ENCODE results near the gene KDM5D. TPM values are rescaled to one million over a fixed set of nuclear protein-coding genes. Genes with fewer than 3 reads are reported as not detected.

The KDM5D gene
- total and polyA plus RNA-seq, 9 donors: 0.33 TPM; not detected in 8

GRCh38 chrY:19734425-19734824 lies 10.1 kb downstream of the KDM5D start:
- H3K36me3 ChIP-seq: no peaks in the 10 kb centered on the region
- no peak for DNase-seq
- TF ChIP-seq, protein P1, sequence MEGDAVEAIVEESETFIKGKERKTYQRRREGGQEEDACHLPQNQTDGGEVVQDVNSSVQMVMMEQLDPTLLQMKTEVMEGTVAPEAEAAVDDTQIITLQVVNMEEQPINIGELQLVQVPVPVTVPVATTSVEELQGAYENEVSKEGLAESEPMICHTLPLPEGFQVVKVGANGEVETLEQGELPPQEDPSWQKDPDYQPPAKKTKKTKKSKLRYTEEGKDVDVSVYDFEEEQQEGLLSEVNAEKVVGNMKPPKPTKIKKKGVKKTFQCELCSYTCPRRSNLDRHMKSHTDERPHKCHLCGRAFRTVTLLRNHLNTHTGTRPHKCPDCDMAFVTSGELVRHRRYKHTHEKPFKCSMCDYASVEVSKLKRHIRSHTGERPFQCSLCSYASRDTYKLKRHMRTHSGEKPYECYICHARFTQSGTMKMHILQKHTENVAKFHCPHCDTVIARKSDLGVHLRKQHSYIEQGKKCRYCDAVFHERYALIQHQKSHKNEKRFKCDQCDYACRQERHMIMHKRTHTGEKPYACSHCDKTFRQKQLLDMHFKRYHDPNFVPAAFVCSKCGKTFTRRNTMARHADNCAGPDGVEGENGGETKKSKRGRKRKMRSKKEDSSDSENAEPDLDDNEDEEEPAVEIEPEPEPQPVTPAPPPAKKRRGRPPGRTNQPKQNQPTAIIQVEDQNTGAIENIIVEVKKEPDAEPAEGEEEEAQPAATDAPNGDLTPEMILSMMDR (IDR thresholded peaks at IDR 0.05): no peak
- TF ChIP-seq EP300 (IDR thresholded peaks at IDR 0.05) (no peak), POLR2A (IDR thresholded peaks at IDR 0.05) (no peak)
- no peaks in the 10 kb centered on the region for H3K4me1 ChIP-seq (ENCODE audit: insufficient read depth)
- no peak overlapping the region for H3K27ac ChIP-seq
- WGBS, 3 donors: no CpG with 5 or more reads among the region's 1 CpG
- no peaks in the 10 kb centered on the region for H3K27me3 ChIP-seq
- H3K9me3 ChIP-seq: no peaks in the 10 kb centered on the region
- intact Hi-C loops (cut with DNase I): no loop called here
- H3K4me3 ChIP-seq: no peak overlapping the region

- Histone ChIP-seq H3K4me3 (no peak overlapping the region), H3K9me3 (no peaks in the 10 kb centered on the region), H3K36me3 (no peaks in the 10 kb centered on the region), H3K27ac (no peak overlapping the region), H3K4me1 (ENCODE audit: insufficient read depth) (no peaks in the 10 kb centered on the region), H3K27me3 (no peaks in the 10 kb centered on the region)
- DNase-seq: no peak
- intact Hi-C loops (cut with DNase I): no loop called here
- no peak for TF ChIP-seq POLR2A (IDR thresholded peaks at IDR 0.05)
- no peak for TF ChIP-seq EP300 (IDR thresholded peaks at IDR 0.05)
These were observed 26.6 kb downstream of the KDM5D start for GRCh38 chrY:19717950-19718349.

DNA sequence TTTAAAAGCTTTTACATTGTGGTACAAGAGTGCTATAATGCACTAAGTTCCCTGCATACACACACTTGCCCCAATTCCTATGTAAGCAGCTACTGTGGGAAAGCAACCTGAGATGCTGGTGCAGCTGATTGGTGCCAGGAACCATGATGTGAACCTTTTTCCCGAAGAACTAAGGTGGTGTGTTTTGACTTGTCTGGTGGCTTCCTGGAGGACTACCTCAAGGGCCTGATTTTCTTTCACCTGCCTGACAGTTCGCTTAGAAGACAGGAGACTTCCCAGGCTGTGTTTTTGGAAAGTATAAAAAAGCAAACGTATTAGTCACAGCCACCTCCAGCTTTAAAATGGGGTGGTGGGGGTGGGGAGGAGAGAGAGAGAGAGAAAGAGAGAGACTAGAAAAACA lies 27.4 kb downstream of the KDM5D start:
- intact Hi-C loops (cut with DNase I): no loop called here
- no peaks in the 10 kb centered on the region for H3K36me3 ChIP-seq
- H3K9me3 ChIP-seq: no peaks in the 10 kb centered on the region
- DNase-seq: no peak
- no peak overlapping the region for H3K27ac ChIP-seq
- H3K27me3 ChIP-seq: no peaks in the 10 kb centered on the region
- H3K4me1 ChIP-seq (ENCODE audit: insufficient read depth): no peaks in the 10 kb centered on the region
- no peak for TF ChIP-seq EP300 (IDR thresholded peaks at IDR 0.05)
- TF ChIP-seq POLR2A (IDR thresholded peaks at IDR 0.05): no peak
- TF ChIP-seq, protein P1 (IDR thresholded peaks at IDR 0.05): no peak
- no peak overlapping the region for H3K4me3 ChIP-seq
- WGBS, 3 donors: no CpG with 5 or more reads among the region's 3 CpGs

DNA sequence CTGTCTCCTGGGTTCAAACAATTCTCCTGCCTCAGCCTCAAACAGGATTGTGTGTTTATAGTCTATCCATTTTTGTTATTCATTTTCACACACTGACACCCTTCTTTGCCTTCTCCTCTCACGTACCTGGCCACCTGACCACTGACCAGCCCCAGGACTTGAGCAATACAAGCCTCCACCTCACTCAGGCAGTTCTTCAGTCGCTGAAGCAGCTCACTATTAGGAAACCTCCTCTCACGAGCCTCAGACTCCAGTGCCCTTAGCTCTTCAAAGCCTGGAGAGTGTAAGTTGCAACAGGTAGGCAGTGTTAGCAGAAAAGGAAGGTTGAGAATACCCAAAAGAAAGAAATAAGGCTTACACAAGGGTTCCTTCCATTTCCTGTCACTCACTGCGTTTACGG lies 29.3 kb downstream of the KDM5D start:
- Histone ChIP-seq H3K27ac (no peak overlapping the region), H3K9me3 (no peaks in the 10 kb centered on the region), H3K4me3 (no peak overlapping the region), H3K4me1 (ENCODE audit: insufficient read depth) (no peaks in the 10 kb centered on the region), H3K27me3 (no peaks in the 10 kb centered on the region), H3K36me3 (no peaks in the 10 kb centered on the region)
- intact Hi-C loops (cut with DNase I): no loop called here
- DNase-seq: no peak
- TF ChIP-seq EP300 (IDR thresholded peaks at IDR 0.05) (no peak), POLR2A (IDR thresholded peaks at IDR 0.05) (no peak)
- TF ChIP-seq, protein P1 (IDR thresholded peaks at IDR 0.05): no peak
- no CpG with 5 or more reads among the region's 5 CpGs for WGBS, 3 donors

GRCh38 chrY:19713430-19713829 lies 31.1 kb downstream of the KDM5D start:
- intact Hi-C loops (cut with DNase I): no loop called here
- TF ChIP-seq POLR2A (IDR thresholded peaks at IDR 0.05) (no peak), EP300 (IDR thresholded peaks at IDR 0.05) (no peak)
- TF ChIP-seq, protein P1 (IDR thresholded peaks at IDR 0.05): no peak
- H3K27me3 ChIP-seq: no peaks in the 10 kb centered on the region
- WGBS, 3 donors: no CpG with 5 or more reads among the region's 4 CpGs
- no peak for DNase-seq
- H3K4me3 ChIP-seq: no peak overlapping the region
- H3K4me1 ChIP-seq (ENCODE audit: insufficient read depth): no peaks in the 10 kb centered on the region
- no peaks in the 10 kb centered on the region for H3K9me3 ChIP-seq
- H3K27ac ChIP-seq: no peak overlapping the region
- H3K36me3 ChIP-seq: no peaks in the 10 kb centered on the region
